Measurements from ENCODE around the gene IBA57. TPM values are rescaled to one million over a fixed set of nuclear protein-coding genes. Genes with fewer than 3 reads are reported as not detected.

Gene IBA57
- total and polyA plus RNA-seq, 2 of the 8 experiments (the other 6 are each of a cell fraction or from before 2014, with no cell fraction given) = 2.6 to 5.9 TPM

DNA sequence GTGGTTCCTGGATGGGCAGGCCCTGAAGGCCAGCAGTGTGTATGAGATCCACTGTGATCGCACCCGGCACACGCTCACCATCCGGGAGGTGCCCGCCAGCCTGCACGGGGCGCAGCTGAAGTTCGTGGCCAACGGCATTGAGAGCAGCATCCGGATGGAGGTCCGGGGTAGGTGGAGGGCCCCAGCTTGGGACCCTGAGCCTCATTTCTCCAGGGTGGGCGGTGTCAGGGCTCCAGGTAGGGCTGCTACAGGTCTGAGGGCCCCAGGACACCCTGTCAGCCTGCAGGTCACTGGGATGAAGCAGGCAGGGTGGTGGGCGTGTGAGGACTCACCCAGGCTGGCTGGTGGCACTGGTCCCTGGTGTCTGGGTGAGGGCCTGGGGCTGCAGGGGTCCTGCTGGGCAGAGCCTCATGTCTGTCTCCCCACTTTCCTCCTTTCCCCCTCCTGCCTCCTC lies 50.1 kb downstream of the IBA57 start:
- H3K23ac ChIP-seq (ENCODE audit: insufficient read length) = no peak overlapping the region
- H4K20me1 ChIP-seq (replicated peaks in 1 of 2; ENCODE audit: control insufficient read depth in 1 of 2, insufficient read depth in 2 of 2, low read length in 2 of 2) = peaks cover 0 to 23% of the 10 kb centered on the region in 2 experiments
- no peak overlapping the region for H4K91ac ChIP-seq (replicated peaks; ENCODE audit: insufficient read length, low read length)
- H3K14ac ChIP-seq (ENCODE audit: insufficient read length) = no peak overlapping the region
- no peak overlapping the region for H4K5ac ChIP-seq (ENCODE audit: insufficient read length, low read depth, low read length)
- H2BK5ac ChIP-seq (ENCODE audit: low read depth, low read length) = no peak overlapping the region
- H4K8ac ChIP-seq (ENCODE audit: extremely low read depth, insufficient read depth, low read length) = no peak overlapping the region; the same call in 1 of the 2 replicates
- peaks cover 2 to 20% (median 13%) of the 10 kb centered on the region in 4 experiments; a peak in 6 of 7 replicates for H3K27me3 ChIP-seq (replicated peaks in 1 of 4; ENCODE audit: control insufficient read depth in 3 of 4, extremely low read depth in 1 of 4, insufficient read depth in 3 of 4, low read length in 3 of 4)
- H3K79me1 ChIP-seq (ENCODE audit: low read depth, low read length) = peaks cover 7% of the 10 kb centered on the region; the same call in 1 of the 2 replicates
- peaks cover 0 to 26% (median 15%) of the 10 kb centered on the region in 4 experiments; a peak in 6 of 8 replicates for H3K36me3 ChIP-seq (ENCODE audit: control insufficient read depth in 2 of 4, insufficient read depth in 4 of 4, low read length in 3 of 4)
- no peak overlapping the region for H2AFZ ChIP-seq (ENCODE audit: low read length)
- WGBS, 2 experiments (ENCODE audit: extremely low coverage in 1 of 2, insufficient coverage in 1 of 2, insufficient read length in 1 of 2, insufficient replicate concordance in 2 of 2, low coverage in 1 of 2, low lambda C conversion rate in 2 of 2, missing lambda C conversion rate in 1 of 2) = 88% methylated on average over 5 of the region's 13 CpGs; no CpG with 5 or more reads in 1 of the 2 experiments
- no peak overlapping the region for H3K56ac ChIP-seq (replicated peaks; ENCODE audit: insufficient read length, low read depth, low read length)
- TF ChIP-seq SP1 (IDR thresholded peaks at IDR 0.05; ENCODE audit: low read depth, low read length) = no peak
- no peak for TF ChIP-seq NANOG (IDR thresholded peaks at IDR 0.05; ENCODE audit: insufficient read depth, low read depth, low read length, poor library complexity, severe bottlenecking)
- TF ChIP-seq POU5F1 (IDR thresholded peaks at IDR 0.05; ENCODE audit: low read depth, low read length) = no peak
- no peak for TF ChIP-seq HDAC2 (IDR thresholded peaks at IDR 0.05; ENCODE audit: borderline replicate concordance in 1 of 2, low read depth in 2 of 2, low read length in 2 of 2)
- no peak for TF ChIP-seq CBX8 (IDR thresholded peaks at IDR 0.05; ENCODE audit: borderline replicate concordance, low read depth, low read length)
- TF ChIP-seq EZH2 (IDR thresholded peaks at IDR 0.05; ENCODE audit: low read depth, low read length, severe bottlenecking) = no peak
- TF ChIP-seq, protein P1, sequence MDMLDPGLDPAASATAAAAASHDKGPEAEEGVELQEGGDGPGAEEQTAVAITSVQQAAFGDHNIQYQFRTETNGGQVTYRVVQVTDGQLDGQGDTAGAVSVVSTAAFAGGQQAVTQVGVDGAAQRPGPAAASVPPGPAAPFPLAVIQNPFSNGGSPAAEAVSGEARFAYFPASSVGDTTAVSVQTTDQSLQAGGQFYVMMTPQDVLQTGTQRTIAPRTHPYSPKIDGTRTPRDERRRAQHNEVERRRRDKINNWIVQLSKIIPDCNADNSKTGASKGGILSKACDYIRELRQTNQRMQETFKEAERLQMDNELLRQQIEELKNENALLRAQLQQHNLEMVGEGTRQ (IDR thresholded peaks at IDR 0.05; ENCODE audit: low read length) = no peak
- no peak for TF ChIP-seq KDM4A (IDR thresholded peaks at IDR 0.05; ENCODE audit: low read depth, low read length, severe bottlenecking)
- H3K18ac ChIP-seq (ENCODE audit: extremely low read depth, low read length) = no peak overlapping the region
- ChIA-PET CTCF (ENCODE audit: partially characterized antibody) (interaction anchor here (1.5 to 2.0 kb wide), 2 partner anchors 12 to 217 kb away, joined by 4 to 6 read pairs; no protein-coding TSS in a partner anchor), POLR2A (ENCODE audit: partially characterized antibody) (no interaction called here)
- no peak overlapping the region for H2BK120ac ChIP-seq (replicated peaks; ENCODE audit: low read depth, low read length)
- no peak overlapping the region for H3K27ac ChIP-seq (ENCODE audit: low read depth, low read length)
- no peak overlapping the region for H2BK20ac ChIP-seq (ENCODE audit: low read length)
- no peak overlapping the region for H2AK5ac ChIP-seq (ENCODE audit: low read depth, low read length)
- peaks cover 15% of the 10 kb centered on the region for H3K23me2 ChIP-seq (ENCODE audit: low read depth, low read length)
- H3K79me2 ChIP-seq (ENCODE audit: control insufficient read depth in 1 of 2, insufficient read depth in 2 of 2, low read length in 2 of 2) = no peaks in the 10 kb centered on the region
- H3K4me3 ChIP-seq (ENCODE audit: extremely low read depth in 1 of 4, insufficient read depth in 2 of 4, low read depth in 3 of 4, low read length in 4 of 4) = no peak overlapping the region
- H3K4ac ChIP-seq (replicated peaks; ENCODE audit: insufficient read length, low read depth, low read length) = no peak overlapping the region
- no peak overlapping the region for H2BK15ac ChIP-seq (ENCODE audit: low read length)
- H2BK12ac ChIP-seq (ENCODE audit: low read depth, low read length) = no peak overlapping the region
- DNase-seq (ENCODE audit: low read depth in 1 of 2, low spot score in 2 of 2) (no peak), FAIRE-seq (no peak)
- H3K4me2 ChIP-seq (ENCODE audit: insufficient read depth in 1 of 2, low read depth in 2 of 2, low read length in 2 of 2) = no peak overlapping the region
- no peaks in the 10 kb centered on the region for H3K9me3 ChIP-seq (ENCODE audit: insufficient read depth in 2 of 2, low read depth in 1 of 2, low read length in 1 of 2)
- H3K4me1 ChIP-seq (replicated peaks in 1 of 4; ENCODE audit: control insufficient read depth in 3 of 4, insufficient read depth in 4 of 4, low read length in 3 of 4) = peaks cover 0 to 7% (median 2%) of the 10 kb centered on the region in 4 experiments; a peak in 5 of 7 replicates
- H3K9ac ChIP-seq (replicated peaks in 1 of 4; ENCODE audit: extremely low read depth in 1 of 4, low read depth in 3 of 4, low read length in 3 of 4) = no peak overlapping the region
